Esophagus (tissue), 2 donors: ENCODE data around the gene SUCLG2. TPM values are rescaled to one million over a fixed set of nuclear protein-coding genes. Genes with fewer than 3 reads are reported as not detected.

Experiments
- H3K27ac ChIP-seq, 2 donors: one replicate each; pipeline ENCODE4 v1.5.1; 2013; ENCODE audit warnings: low read depth in 2 of 2, mild to moderate bottlenecking in 2 of 2, inconsistent platforms in 1 of 2, low read length in 1 of 2, moderate library complexity in 1 of 2
- H3K27me3 ChIP-seq, 2 donors: one replicate each; pipeline ENCODE4 v1.6.1; 2013; ENCODE audit warnings: low read length in 2 of 2, control low read depth in 1 of 2, mild to moderate bottlenecking in 1 of 2; ENCODE audit not compliant: insufficient read depth in 2 of 2, control insufficient read depth in 1 of 2
- H3K36me3 ChIP-seq, 2 donors: one replicate each; pipeline ENCODE4 v1.6.1; 2013; ENCODE audit warnings: low read length in 1 of 2; ENCODE audit not compliant: control insufficient read depth in 2 of 2, insufficient read depth in 2 of 2
- H3K4me1 ChIP-seq, 2 donors: one replicate each; pipeline ENCODE4 v1.6.1; 2013; ENCODE audit warnings: low read length in 1 of 2; ENCODE audit not compliant: control insufficient read depth in 2 of 2, insufficient read depth in 2 of 2
- H3K4me3 ChIP-seq, 2 donors: one replicate each; pipeline ENCODE4 v1.5.1; 2013; ENCODE audit warnings: low read length in 2 of 2, mild to moderate bottlenecking in 2 of 2, low read depth in 1 of 2, moderate library complexity in 1 of 2
- H3K9me3 ChIP-seq, 2 donors: one replicate each; pipeline ENCODE4 v1.6.1; 2013; ENCODE audit warnings: mild to moderate bottlenecking in 2 of 2, low read depth in 1 of 2, low read length in 1 of 2, moderate library complexity in 1 of 2; ENCODE audit not compliant: control insufficient read depth in 2 of 2, insufficient read depth in 1 of 2
- WGBS, 2 donors: extraction: QIAGEN DNeasy Blood & Tissue Kit; methylation state at CpG; one replicate each; pipeline ENCODE4 v1.1.7; 2013; 5-methylcytosine and 5-hydroxymethylcytosine counted together
- polyA plus RNA-seq, 2 donors: library from polyadenylated mRNA; stranded (reverse); fragments of 200-250 nt; gene quantifications; one replicate each; pipeline ENCODE4 v1.2.3, GENCODE V29; 2013
- donor health status: healthy with polysubstance abuse.
- donor health status: Bipolar disorder and iron deficiency.

SUCLG2 gene
- polyA plus RNA-seq, 2 donors, result 21.1 to 32.5 TPM

GRCh38 chr3:67490658-67491057 is 163.8 kb downstream of the SUCLG2 start:
- Histone ChIP-seq H3K4me3 (no peak overlapping the region), H3K27ac (no peak overlapping the region), H3K36me3 (peaks cover 2 to 3% of the 10 kb centered on the region in 2 donors), H3K9me3 (no peaks in the 10 kb centered on the region), H3K27me3 (no peaks in the 10 kb centered on the region), H3K4me1 (no peaks in the 10 kb centered on the region)
- 89 to 98% methylated on average over 1 of the region's 1 CpG for WGBS, 2 donors

GRCh38 chr3:67489816-67490215 is 164.6 kb downstream of the SUCLG2 start:
- Histone ChIP-seq H3K4me1 (no peaks in the 10 kb centered on the region), H3K36me3 (no peaks in the 10 kb centered on the region), H3K4me3 (no peak overlapping the region), H3K27me3 (no peaks in the 10 kb centered on the region), H3K9me3 (no peaks in the 10 kb centered on the region), H3K27ac (no peak overlapping the region)
- WGBS, 2 donors, result 72 to 73% methylated on average over 4 of the region's 4 CpGs

GRCh38 chr3:67487564-67488114 is 166.8 kb downstream of the SUCLG2 start:
- Histone ChIP-seq H3K9me3 (no peaks in the 10 kb centered on the region), H3K4me3 (no peak overlapping the region), H3K36me3 (no peaks in the 10 kb centered on the region), H3K27ac (no peak overlapping the region), H3K27me3 (no peaks in the 10 kb centered on the region), H3K4me1 (no peaks in the 10 kb centered on the region)
- WGBS, 2 donors, result 96 to 100% methylated on average over 1 of the region's 1 CpG

- Histone ChIP-seq H3K4me1 (no peaks in the 10 kb centered on the region), H3K9me3 (no peaks in the 10 kb centered on the region), H3K36me3 (no peaks in the 10 kb centered on the region), H3K27ac (no peak overlapping the region), H3K27me3 (no peaks in the 10 kb centered on the region), H3K4me3 (no peak overlapping the region)
- WGBS, 2 donors, result 56 to 63% methylated on average over 1 of the region's 1 CpG
These were observed 167.5 kb downstream of the SUCLG2 start for GRCh38 chr3:67486883-67487282.

GRCh38 chr3:67484085-67484484 is 170.3 kb downstream of the SUCLG2 start:
- H3K27me3 ChIP-seq, result no peaks in the 10 kb centered on the region
- no peaks in the 10 kb centered on the region for H3K36me3 ChIP-seq
- 80% methylated on average over 3 of the region's 3 CpGs for WGBS, 2 donors
- H3K27ac ChIP-seq, result no peak overlapping the region
- no peaks in the 10 kb centered on the region for H3K9me3 ChIP-seq
- no peaks in the 10 kb centered on the region for H3K4me1 ChIP-seq
- H3K4me3 ChIP-seq, result no peak overlapping the region

GRCh38 chr3:67481126-67481525 is 173.3 kb downstream of the SUCLG2 start:
- no peaks in the 10 kb centered on the region for H3K27me3 ChIP-seq
- WGBS, 2 donors, result 72 to 73% methylated on average over 4 of the region's 4 CpGs
- H3K4me1 ChIP-seq, result no peaks in the 10 kb centered on the region

GRCh38 chr3:67478423-67478822 is 176.0 kb downstream of the SUCLG2 start:
- Histone ChIP-seq H3K36me3 (no peaks in the 10 kb centered on the region), H3K4me1 (no peaks in the 10 kb centered on the region), H3K27me3 (no peaks in the 10 kb centered on the region), H3K27ac (no peak overlapping the region), H3K9me3 (no peaks in the 10 kb centered on the region), H3K4me3 (no peak overlapping the region)
- 96 to 98% methylated on average over 7 of the region's 7 CpGs for WGBS, 2 donors

More at GRCh38 chr3:67481126-67481525, 173.3 kb downstream of the SUCLG2 start:
- H3K36me3 ChIP-seq, result no peaks in the 10 kb centered on the region
- H3K9me3 ChIP-seq, result no peaks in the 10 kb centered on the region
- no peak overlapping the region for H3K27ac ChIP-seq
- H3K4me3 ChIP-seq, result no peak overlapping the region

GRCh38 chr3:67474311-67474710 is 180.1 kb downstream of the SUCLG2 start:
- Histone ChIP-seq H3K36me3 (no peaks in the 10 kb centered on the region), H3K9me3 (no peaks in the 10 kb centered on the region), H3K27me3 (no peaks in the 10 kb centered on the region), H3K27ac (no peak overlapping the region), H3K4me1 (no peaks in the 10 kb centered on the region), H3K4me3 (no peak overlapping the region)
- WGBS, 2 donors, result 93 to 96% methylated on average over 4 of the region's 4 CpGs

- H3K27me3 ChIP-seq, result no peaks in the 10 kb centered on the region
- no peaks in the 10 kb centered on the region for H3K9me3 ChIP-seq
- no peak overlapping the region for H3K4me3 ChIP-seq
- no peaks in the 10 kb centered on the region for H3K36me3 ChIP-seq
- no peak overlapping the region for H3K27ac ChIP-seq
- H3K4me1 ChIP-seq, result no peaks in the 10 kb centered on the region
- 93 to 96% methylated on average over 2 of the region's 2 CpGs for WGBS, 2 donors
These were observed 181.7 kb downstream of the SUCLG2 start for GRCh38 chr3:67472674-67473201.

GRCh38 chr3:67470207-67470606 is 184.2 kb downstream of the SUCLG2 start:
- 98% methylated on average over 1 of the region's 1 CpG for WGBS, 2 donors
- no peaks in the 10 kb centered on the region for H3K4me1 ChIP-seq

More at GRCh38 chr3:67470207-67470606, 184.2 kb downstream of the SUCLG2 start:
- Histone ChIP-seq H3K27me3 (no peaks in the 10 kb centered on the region), H3K4me3 (no peak overlapping the region), H3K36me3 (no peaks in the 10 kb centered on the region), H3K27ac (no peak overlapping the region), H3K9me3 (no peaks in the 10 kb centered on the region)
